GM21528 (cell line): Measurements from ENCODE around the gene IL3RA.
"Not testable (repeated sequence)": the region's sequence is repeated elsewhere in the genome, so short reads cannot be mapped to it uniquely, and the experiment has no call there.

ENCODE experiments used
- ATAC-seq: cut with Tn5 transposase; IDR thresholded peaks from one replicate; pipeline ENCODE4 v1.9.1; 2021; ENCODE audit warnings: mild to moderate bottlenecking, moderate library complexity; ENCODE audit not compliant: unreplicated experiment, low FRiP score

IL3RA gene

GRCh38 chrX:1327651-1328304 is 8.8 kb upstream of the IL3RA start:
- ATAC-seq, result no peak

GRCh38 chrX:1330605-1331004 is 6.0 kb upstream of the IL3RA start:
- ATAC-seq, result no peak

GRCh38 chrX:1332433-1332832 is 4.2 kb upstream of the IL3RA start:
- not testable (repeated sequence) for ATAC-seq

- no peak for ATAC-seq
Measured at GRCh38 chrX:1334854-1335253, 1.7 kb upstream of the IL3RA start.

- ATAC-seq, result no peak
Measured at GRCh38 chrX:1336948-1337779, 579 bp downstream of the IL3RA start.

- no peak for ATAC-seq
Measured at GRCh38 chrX:1341545-1342184, 5.1 kb downstream of the IL3RA start.

GRCh38 chrX:1349606-1350005 is 13.0 kb downstream of the IL3RA start:
- not testable (repeated sequence) for ATAC-seq

GRCh38 chrX:1351981-1352714 is 15.6 kb downstream of the IL3RA start:
- no peak for ATAC-seq

GRCh38 chrX:1354036-1355019 is 17.7 kb downstream of the IL3RA start:
- ATAC-seq, result no peak

GRCh38 chrX:1355131-1356046 is 18.8 kb downstream of the IL3RA start:
- no peak for ATAC-seq

GRCh38 chrX:1357993-1358392 is 21.4 kb downstream of the IL3RA start:
- ATAC-seq, result no peak

GRCh38 chrX:1358793-1359476 is 22.4 kb downstream of the IL3RA start:
- no peak for ATAC-seq

GRCh38 chrX:1359477-1359873 is 22.9 kb downstream of the IL3RA start:
- no peak for ATAC-seq

- no peak for ATAC-seq
Measured at GRCh38 chrX:1360171-1360570, 23.6 kb downstream of the IL3RA start.

- no peak for ATAC-seq
Measured at GRCh38 chrX:1361275-1361674, 24.7 kb downstream of the IL3RA start.

GRCh38 chrX:1361910-1362309 is 25.3 kb downstream of the IL3RA start:
- ATAC-seq, result no peak

- ATAC-seq, result not testable (repeated sequence)
Measured at GRCh38 chrX:1366363-1366762, 29.8 kb downstream of the IL3RA start.

GRCh38 chrX:1368385-1368698 is 31.8 kb downstream of the IL3RA start:
- no peak for ATAC-seq
